Loucy (cell line): ENCODE data around the gene NRG2.

Experiments used
- H2AFZ ChIP-seq: fragments of 200-600 bp; sonication (generic); 2 replicates; pipeline ENCODE4 v1.6.0; 2016; ENCODE audit warnings: antibody characterized with exemption, mild to moderate bottlenecking, low read length, moderate library complexity
- H3F3A ChIP-seq: fragments of 200-600 bp; 2 replicates; pipeline ENCODE4 v1.6.0; 2016; ENCODE audit warnings: antibody characterized with exemption, low read depth, mild to moderate bottlenecking
- H3K27me3 ChIP-seq: fragments of 200-600 bp; sonication (generic); 2 replicates; pipeline ENCODE4 v1.6.1; 2014; ENCODE audit warnings: low read length, mild to moderate bottlenecking; ENCODE audit not compliant: insufficient read depth, poor library complexity, severe bottlenecking
- H3K36me3 ChIP-seq: fragments of 200-600 bp; sonication (generic); 2 replicates; pipeline ENCODE4 v1.6.1; 2016; ENCODE audit warnings: low read length; ENCODE audit not compliant: insufficient read depth
- H3K4me1 ChIP-seq: fragments of 200-600 bp; sonication (generic); 2 replicates; pipeline ENCODE4 v1.5.1; 2014; ENCODE audit warnings: low read length, mild to moderate bottlenecking; ENCODE audit not compliant: insufficient read depth, poor library complexity, severe bottlenecking
- H3K4me2 ChIP-seq: fragments of 200-600 bp; sonication (generic); 2 replicates; pipeline ENCODE4 v1.6.0; 2014; ENCODE audit warnings: antibody characterized with exemption, low read length, low read depth, mild to moderate bottlenecking; ENCODE audit not compliant: poor library complexity, severe bottlenecking
- H3K4me3 ChIP-seq: fragments of 200-600 bp; sonication (generic); 2 replicates; pipeline ENCODE4 v1.5.1; 2014; ENCODE audit warnings: low read length, mild to moderate bottlenecking, mixed read lengths; ENCODE audit not compliant: poor library complexity, severe bottlenecking
- H3K79me2 ChIP-seq: fragments of 200-600 bp; sonication (generic); 2 replicates; pipeline ENCODE4 v1.6.1; 2014; ENCODE audit warnings: low read length; ENCODE audit not compliant: insufficient read depth
- H3K9ac ChIP-seq: fragments of 200-600 bp; sonication (generic); 2 replicates; pipeline ENCODE4 v1.6.0; 2014; ENCODE audit warnings: mild to moderate bottlenecking, low read depth, low read length, moderate library complexity; ENCODE audit not compliant: poor library complexity, severe bottlenecking
- H3K9me2 ChIP-seq: fragments of 200-600 bp; sonication (generic); replicated peaks from 2 replicates; pipeline ENCODE4 v1.6.1; 2016; ENCODE audit warnings: low read depth, low read length, mixed read lengths
- H3K9me3 ChIP-seq: fragments of 200-600 bp; sonication (generic); 2 replicates; pipeline ENCODE4 v1.6.1; 2014; ENCODE audit warnings: mild to moderate bottlenecking, antibody characterized with exemption, low read length, low read depth; ENCODE audit not compliant: insufficient read depth
- H4K20me1 ChIP-seq: fragments of 200-600 bp; sonication (generic); 2 replicates; pipeline ENCODE4 v1.6.0; 2014; ENCODE audit warnings: antibody characterized with exemption, low read length, mild to moderate bottlenecking; ENCODE audit not compliant: insufficient read depth, poor library complexity, severe bottlenecking
- EZH2phosphoT487 ChIP-seq: fragments of 200-600 bp; IDR thresholded peaks from 2 replicates; pipeline ENCODE4 v1.6.1; 2018; ENCODE audit warnings: antibody characterized with exemption, mild to moderate bottlenecking, moderate library complexity, borderline replicate concordance
- TF ChIP-seq, protein P1 (sequence below): fragments of 200-600 bp; sonication (generic); conservative IDR thresholded peaks from 2 replicates; pipeline ENCODE4 v1.5.1; 2014; ENCODE audit warnings: mild to moderate bottlenecking, antibody characterized with exemption, low read length

Gene NRG2

GRCh38 chr5:139956342-139956741, 86.8 kb downstream of the NRG2 start:
- Histone ChIP-seq H3K9me3 (no peaks in the 10 kb centered on the region), H3K36me3 (no peaks in the 10 kb centered on the region), H3K9me2 (no peaks in the 10 kb centered on the region), H4K20me1 (no peaks in the 10 kb centered on the region), H3K4me2 (no peak overlapping the region), H2AFZ (no peak overlapping the region), H3K4me3 (no peak overlapping the region), H3K27me3 (no peaks in the 10 kb centered on the region), H3K4me1 (no peaks in the 10 kb centered on the region), H3K79me2 (no peaks in the 10 kb centered on the region), H3K9ac (no peak overlapping the region), H3F3A (no peaks in the 10 kb centered on the region)
- TF ChIP-seq, protein P1, sequence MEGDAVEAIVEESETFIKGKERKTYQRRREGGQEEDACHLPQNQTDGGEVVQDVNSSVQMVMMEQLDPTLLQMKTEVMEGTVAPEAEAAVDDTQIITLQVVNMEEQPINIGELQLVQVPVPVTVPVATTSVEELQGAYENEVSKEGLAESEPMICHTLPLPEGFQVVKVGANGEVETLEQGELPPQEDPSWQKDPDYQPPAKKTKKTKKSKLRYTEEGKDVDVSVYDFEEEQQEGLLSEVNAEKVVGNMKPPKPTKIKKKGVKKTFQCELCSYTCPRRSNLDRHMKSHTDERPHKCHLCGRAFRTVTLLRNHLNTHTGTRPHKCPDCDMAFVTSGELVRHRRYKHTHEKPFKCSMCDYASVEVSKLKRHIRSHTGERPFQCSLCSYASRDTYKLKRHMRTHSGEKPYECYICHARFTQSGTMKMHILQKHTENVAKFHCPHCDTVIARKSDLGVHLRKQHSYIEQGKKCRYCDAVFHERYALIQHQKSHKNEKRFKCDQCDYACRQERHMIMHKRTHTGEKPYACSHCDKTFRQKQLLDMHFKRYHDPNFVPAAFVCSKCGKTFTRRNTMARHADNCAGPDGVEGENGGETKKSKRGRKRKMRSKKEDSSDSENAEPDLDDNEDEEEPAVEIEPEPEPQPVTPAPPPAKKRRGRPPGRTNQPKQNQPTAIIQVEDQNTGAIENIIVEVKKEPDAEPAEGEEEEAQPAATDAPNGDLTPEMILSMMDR = no peak
- TF ChIP-seq EZH2phosphoT487 = no peak

DNA sequence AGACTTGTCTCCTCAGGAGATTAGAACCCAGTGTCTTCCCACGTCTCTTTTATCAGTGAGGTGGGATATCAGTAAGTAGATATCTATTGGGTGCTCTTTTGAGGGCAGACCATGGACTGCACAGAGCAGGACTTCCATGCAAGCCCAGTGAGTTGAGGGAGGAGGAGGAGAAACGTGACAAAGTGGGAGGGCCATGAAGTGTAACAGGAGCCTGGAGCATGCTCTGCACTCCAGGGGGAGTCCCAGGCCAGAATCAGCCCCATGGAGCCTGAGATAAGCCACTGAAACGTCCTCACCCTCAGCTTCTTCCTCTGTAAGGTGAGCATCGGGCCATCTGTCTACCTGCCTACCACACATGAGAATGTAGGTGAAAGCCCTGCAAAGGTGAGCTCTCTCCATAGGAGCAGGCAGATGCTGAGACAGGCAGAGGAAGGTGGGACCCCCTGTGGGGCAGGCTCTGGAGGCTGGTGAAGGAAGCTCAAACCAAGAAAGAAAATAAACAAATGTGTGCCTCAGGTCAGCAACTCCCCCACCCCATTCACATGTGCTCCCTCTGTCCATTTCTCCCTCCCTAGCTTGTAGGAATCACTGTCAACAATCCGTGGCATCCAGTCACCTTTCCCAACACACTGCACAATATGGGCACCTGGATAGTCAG, 87.4 kb downstream of the NRG2 start:
- no peaks in the 10 kb centered on the region for H3K27me3 ChIP-seq
- no peaks in the 10 kb centered on the region for H4K20me1 ChIP-seq
- TF ChIP-seq, protein P1 = no peak
- TF ChIP-seq EZH2phosphoT487 = no peak
- no peak overlapping the region for H3K9ac ChIP-seq
- no peaks in the 10 kb centered on the region for H3K9me3 ChIP-seq
- no peaks in the 10 kb centered on the region for H3K36me3 ChIP-seq
- no peak overlapping the region for H3K4me3 ChIP-seq
- H3K9me2 ChIP-seq = no peaks in the 10 kb centered on the region
- H2AFZ ChIP-seq = no peak overlapping the region
- H3K79me2 ChIP-seq = no peaks in the 10 kb centered on the region
- H3K4me2 ChIP-seq = no peak overlapping the region
- no peaks in the 10 kb centered on the region for H3F3A ChIP-seq
- no peaks in the 10 kb centered on the region for H3K4me1 ChIP-seq

- Histone ChIP-seq H3F3A (no peaks in the 10 kb centered on the region), H3K36me3 (no peaks in the 10 kb centered on the region), H3K4me1 (no peaks in the 10 kb centered on the region), H3K9me2 (no peaks in the 10 kb centered on the region), H3K9ac (no peak overlapping the region), H4K20me1 (no peaks in the 10 kb centered on the region), H2AFZ (no peak overlapping the region), H3K79me2 (no peaks in the 10 kb centered on the region), H3K9me3 (no peaks in the 10 kb centered on the region), H3K27me3 (no peaks in the 10 kb centered on the region), H3K4me2 (no peak overlapping the region), H3K4me3 (no peak overlapping the region)
- no peak for TF ChIP-seq EZH2phosphoT487
These were observed 88.0 kb downstream of the NRG2 start for GRCh38 chr5:139955053-139955605.

GRCh38 chr5:139954462-139954861, 88.6 kb downstream of the NRG2 start:
- no peak for TF ChIP-seq EZH2phosphoT487
- TF ChIP-seq, protein P1 = no peak
- no peak overlapping the region for H3K4me3 ChIP-seq
- no peaks in the 10 kb centered on the region for H3K9me3 ChIP-seq
- H3K36me3 ChIP-seq = no peaks in the 10 kb centered on the region
- H3F3A ChIP-seq = no peaks in the 10 kb centered on the region
- no peak overlapping the region for H3K4me2 ChIP-seq
- no peaks in the 10 kb centered on the region for H4K20me1 ChIP-seq
- no peaks in the 10 kb centered on the region for H3K4me1 ChIP-seq
- no peak overlapping the region for H2AFZ ChIP-seq
- no peaks in the 10 kb centered on the region for H3K9me2 ChIP-seq
- H3K27me3 ChIP-seq = no peaks in the 10 kb centered on the region
- no peaks in the 10 kb centered on the region for H3K79me2 ChIP-seq
- H3K9ac ChIP-seq = no peak overlapping the region
